Stomach smooth muscle (tissue), 2 donors: ENCODE measurements around the gene NUF2.

Experiments
- H3K27ac ChIP-seq: one replicate; pipeline ENCODE4 v1.7.0; 2013; ENCODE audit warnings: mild to moderate bottlenecking, low read length, inconsistent platforms
- H3K27me3 ChIP-seq, 2 donors: one replicate each; pipeline ENCODE4 v1.7.0; 2013; ENCODE audit warnings: low read length in 2 of 2; ENCODE audit not compliant: insufficient read depth in 2 of 2, control insufficient read depth in 1 of 2
- H3K36me3 ChIP-seq, 2 donors: one replicate each; pipeline ENCODE4 v1.7.0; 2013; ENCODE audit warnings: low read length in 2 of 2; ENCODE audit not compliant: control insufficient read depth in 2 of 2, insufficient read depth in 2 of 2
- H3K4me1 ChIP-seq: one replicate; pipeline ENCODE4 v1.7.0; 2013; ENCODE audit warnings: low read length; ENCODE audit not compliant: control insufficient read depth, insufficient read depth
- H3K4me3 ChIP-seq, 2 donors: one replicate each; pipeline ENCODE4 v1.7.0; 2013; ENCODE audit warnings: low read length in 2 of 2
- H3K9ac ChIP-seq, 2 donors: one replicate each; pipeline ENCODE4 v1.7.0; 2013; ENCODE audit warnings: low read length in 2 of 2, mild to moderate bottlenecking in 1 of 2
- H3K9me3 ChIP-seq, 2 donors: one replicate each; pipeline ENCODE4 v1.7.0; 2013; ENCODE audit warnings: low read length in 2 of 2; ENCODE audit not compliant: control insufficient read depth in 2 of 2
- donor health status: healthy.
- donor health status: Pancreatic carcinoma.

The NUF2 gene

DNA sequence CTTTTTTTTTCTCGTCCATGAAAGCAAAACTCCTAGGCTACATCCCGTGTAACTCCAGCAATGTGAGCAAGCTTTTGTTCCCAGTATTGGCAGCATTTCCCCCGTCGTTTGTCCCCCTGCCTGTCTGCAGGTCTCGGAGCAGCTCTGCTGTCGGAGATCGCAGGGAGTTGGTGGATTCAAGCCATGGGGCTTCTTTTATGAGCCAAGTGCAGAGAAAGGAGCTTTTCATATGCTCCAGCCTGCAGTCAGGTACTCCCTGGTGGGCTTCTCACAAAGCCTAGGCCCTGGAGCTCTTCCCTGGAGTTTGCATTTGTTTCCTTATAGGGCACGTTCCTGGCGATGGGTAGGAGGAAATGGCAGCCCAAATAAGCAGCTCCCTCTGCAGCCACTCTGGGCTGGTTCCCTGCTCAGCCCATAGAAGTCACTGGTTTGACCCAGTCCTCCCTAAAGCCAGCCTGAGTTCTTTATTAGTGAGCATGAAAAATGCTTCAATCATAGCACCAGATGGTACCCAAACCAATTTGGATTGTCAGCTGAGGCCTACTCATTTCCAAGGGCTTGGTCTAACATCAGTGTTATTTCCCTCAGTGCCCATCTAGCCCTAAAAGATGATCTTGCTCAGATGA is 78.3 kb downstream of the NUF2 start:
- Histone ChIP-seq H3K36me3 (no peaks in the 10 kb centered on the region), H3K4me1 (no peaks in the 10 kb centered on the region), H3K4me3 (no peak overlapping the region), H3K27ac (no peak overlapping the region), H3K27me3 (no peaks in the 10 kb centered on the region), H3K9ac (no peak overlapping the region), H3K9me3 (no peaks in the 10 kb centered on the region)

DNA sequence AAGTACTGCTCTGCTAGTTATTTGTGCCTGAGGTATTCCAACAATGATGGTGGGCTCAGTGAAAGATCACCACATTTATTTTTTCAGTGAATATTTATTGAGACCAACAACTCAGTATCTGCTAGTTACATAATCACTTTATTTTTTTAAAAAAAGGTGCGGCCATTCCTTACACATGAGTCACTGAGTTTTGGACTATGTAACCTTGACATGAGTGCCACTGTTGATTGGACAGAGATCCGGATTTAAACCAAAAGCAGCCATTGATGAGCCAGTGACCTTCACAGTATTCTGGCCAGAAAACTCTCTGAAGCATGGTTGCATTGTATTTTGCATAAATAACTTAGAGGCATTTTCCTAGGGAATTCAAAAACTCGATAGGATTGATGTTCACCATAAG is 79.5 kb downstream of the NUF2 start:
- no peaks in the 10 kb centered on the region for H3K36me3 ChIP-seq
- H3K4me3 ChIP-seq = no peak overlapping the region
- no peak overlapping the region for H3K27ac ChIP-seq
- H3K9me3 ChIP-seq = no peaks in the 10 kb centered on the region
- H3K27me3 ChIP-seq = no peaks in the 10 kb centered on the region
- H3K9ac ChIP-seq = no peak overlapping the region
- H3K4me1 ChIP-seq = peaks cover under 1% of the 10 kb centered on the region
